ENCODE data around the gene FOXB1. TPM values are rescaled to one million over a fixed set of nuclear protein-coding genes. Genes with fewer than 3 reads are reported as not detected.

The FOXB1 gene
- total RNA-seq, 1 donor: not detected

GRCh38 chr15:59993950-59994401 lies 10.1 kb upstream of the FOXB1 start:
- TF ChIP-seq CTCF (IDR thresholded peaks at IDR 0.05; ENCODE audit: insufficient read depth, low read depth, low read length): no peak
- DNase-seq (ENCODE audit: low read depth): no peak
- no peak overlapping the region for H3K4me3 ChIP-seq (ENCODE audit: low read depth, low read length)

DNA sequence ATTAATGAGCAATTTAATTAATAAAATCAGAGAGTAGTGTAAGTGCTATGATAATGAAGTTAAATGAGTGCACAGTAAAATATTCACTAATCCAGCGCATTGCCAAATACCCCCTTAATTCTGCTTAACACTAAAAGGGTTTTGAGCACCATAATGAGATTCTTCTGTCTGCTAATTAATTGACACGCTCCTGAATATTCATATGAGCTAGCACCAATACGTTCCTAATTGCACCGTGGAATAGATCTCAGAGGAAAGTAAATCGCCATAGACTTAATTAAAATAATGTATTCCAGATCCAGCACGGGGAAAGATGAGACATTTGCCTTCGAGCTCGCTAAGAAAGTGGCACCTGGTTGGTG lies 9.6 kb upstream of the FOXB1 start:
- DNase-seq (ENCODE audit: low read depth): no peak
- no peak for TF ChIP-seq CTCF (IDR thresholded peaks at IDR 0.05; ENCODE audit: insufficient read depth, low read depth, low read length)
- H3K4me3 ChIP-seq (ENCODE audit: low read depth, low read length): no peak overlapping the region

- no peak for DNase-seq (ENCODE audit: low read depth)
- H3K4me3 ChIP-seq (ENCODE audit: low read depth, low read length): no peak overlapping the region
- no peak for TF ChIP-seq CTCF (IDR thresholded peaks at IDR 0.05; ENCODE audit: insufficient read depth, low read depth, low read length)
Measured at GRCh38 chr15:59994888-59995557, 9.1 kb upstream of the FOXB1 start.

DNA sequence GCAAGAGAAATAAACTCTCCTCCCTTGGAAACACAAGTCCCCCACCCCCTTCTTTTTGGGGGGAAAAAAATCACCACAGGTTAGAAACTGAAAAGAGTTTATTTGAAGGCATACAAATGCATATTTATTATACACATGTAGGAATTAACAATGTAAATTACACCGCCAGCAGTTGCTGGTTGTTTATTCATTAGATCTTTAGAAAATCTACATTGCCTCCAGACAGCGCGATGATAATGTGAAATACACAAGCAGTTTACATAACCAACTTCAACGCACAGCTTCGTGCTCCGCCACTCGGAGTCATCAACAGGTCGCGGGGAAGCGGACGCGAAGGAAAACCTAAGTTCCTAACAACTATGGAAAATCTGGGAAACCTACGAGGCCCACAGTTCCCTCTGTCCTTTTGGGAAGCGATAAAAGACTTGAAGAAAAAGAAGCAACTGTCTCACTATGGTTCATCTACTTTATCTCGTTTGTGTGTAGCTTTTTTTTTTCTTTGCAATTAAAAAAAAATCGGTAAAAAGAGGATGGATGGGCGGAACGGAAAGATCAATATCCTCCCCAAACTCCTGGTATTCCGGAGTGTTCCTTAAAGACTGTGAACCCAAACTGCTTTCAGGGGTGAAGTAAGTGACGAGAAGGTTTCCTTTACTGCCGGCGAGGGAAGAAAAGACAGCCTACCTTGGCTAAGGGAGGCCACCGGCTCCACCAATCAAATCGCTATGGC lies 8.4 kb upstream of the FOXB1 start:
- no peak for DNase-seq (ENCODE audit: low read depth)
- no peak overlapping the region for H3K4me3 ChIP-seq (ENCODE audit: low read depth, low read length)
- TF ChIP-seq CTCF (IDR thresholded peaks at IDR 0.05; ENCODE audit: insufficient read depth, low read depth, low read length): no peak

GRCh38 chr15:59996298-59997041 lies 7.6 kb upstream of the FOXB1 start:
- no peak for DNase-seq (ENCODE audit: low read depth)
- TF ChIP-seq CTCF (IDR thresholded peaks at IDR 0.05; ENCODE audit: insufficient read depth, low read depth, low read length): no peak
- no peak overlapping the region for H3K4me3 ChIP-seq (ENCODE audit: low read depth, low read length)

DNA sequence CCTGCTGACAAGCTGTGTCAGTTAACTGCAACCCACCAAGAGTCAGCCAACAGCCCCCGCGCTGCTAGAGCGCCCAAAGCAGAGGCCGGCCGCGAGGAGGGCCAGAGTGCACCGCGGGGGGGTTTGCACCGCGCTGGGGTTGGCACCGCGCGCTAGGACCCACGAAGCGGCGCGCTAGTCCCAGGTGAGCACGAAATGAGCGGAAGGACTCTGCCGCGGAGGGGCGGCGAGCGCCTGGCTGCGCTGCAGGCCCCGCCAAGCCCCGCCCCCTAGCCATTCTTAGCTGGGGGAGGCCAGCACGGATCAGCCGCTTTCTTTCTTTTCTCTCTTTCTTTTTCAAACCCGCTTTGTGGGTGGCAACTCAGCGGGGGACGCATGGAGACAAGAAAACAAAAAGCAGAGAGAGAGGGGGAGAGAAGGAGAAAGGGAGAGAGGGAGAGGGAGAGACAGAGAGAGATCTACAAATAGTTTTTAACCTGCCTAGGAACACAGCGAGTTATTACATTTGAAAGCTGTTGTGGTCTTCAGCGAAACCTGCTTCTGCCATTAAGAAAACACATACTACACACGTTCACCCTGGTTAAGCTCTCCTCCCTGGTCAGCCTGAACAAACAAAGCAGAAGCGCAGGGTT lies 6.9 kb upstream of the FOXB1 start:
- no peak for TF ChIP-seq CTCF (IDR thresholded peaks at IDR 0.05; ENCODE audit: insufficient read depth, low read depth, low read length)
- H3K4me3 ChIP-seq (ENCODE audit: low read depth, low read length): no peak overlapping the region
- no peak for DNase-seq (ENCODE audit: low read depth)

Data from fibroblast of villous mesenchyme (primary cell).